Large intestine (tissue), 3 donors: ENCODE results near the gene CDK5R1. TPM values are rescaled to one million over a fixed set of nuclear protein-coding genes. Genes with fewer than 3 reads are reported as not detected.
"Not testable (repeated sequence)": the region's sequence is repeated elsewhere in the genome, so short reads cannot be mapped to it uniquely, and the experiment has no call there.

Experiments
- DNase-seq, 2 donors: peaks; one replicate each; pipeline versions ENCODE4 v3.0.0 to v3.0.0-alpha.2; 2013
- H3K27ac ChIP-seq: one replicate; pipeline ENCODE4 v1.5.1; 2013; ENCODE audit warnings: low read length
- H3K27me3 ChIP-seq: 2 replicates; pipeline ENCODE4 v1.6.1; 2013; ENCODE audit warnings: low read length; ENCODE audit not compliant: control insufficient read depth, insufficient read depth
- H3K36me3 ChIP-seq: 2 replicates; pipeline ENCODE4 v1.6.1; 2013; ENCODE audit warnings: low read length; ENCODE audit not compliant: control insufficient read depth, insufficient read depth
- H3K4me1 ChIP-seq: one replicate; pipeline ENCODE4 v1.6.1; 2013; ENCODE audit warnings: low read length; ENCODE audit not compliant: control insufficient read depth, insufficient read depth
- H3K4me3 ChIP-seq: one replicate; pipeline ENCODE4 v1.5.1; 2013; ENCODE audit warnings: low read length
- H3K9me3 ChIP-seq: one replicate; pipeline ENCODE4 v1.6.1; 2013; ENCODE audit warnings: mild to moderate bottlenecking, low read depth, low read length, moderate library complexity; ENCODE audit not compliant: control insufficient read depth
- WGBS: methylation state at CpG from one replicate; pipeline ENCODE4 v1.1.5; 2013; ENCODE audit warnings: low lambda C conversion rate; ENCODE audit not compliant: insufficient coverage; 5-methylcytosine and 5-hydroxymethylcytosine counted together
- polyA plus RNA-seq: library from polyadenylated mRNA; unstranded; fragments of 120-200 nt; gene quantifications from one replicate; pipeline ENCODE4 v1.2.1, GENCODE V29; 2013

CDK5R1 gene
- polyA plus RNA-seq, 1 donor, result 3.6 TPM

DNA sequence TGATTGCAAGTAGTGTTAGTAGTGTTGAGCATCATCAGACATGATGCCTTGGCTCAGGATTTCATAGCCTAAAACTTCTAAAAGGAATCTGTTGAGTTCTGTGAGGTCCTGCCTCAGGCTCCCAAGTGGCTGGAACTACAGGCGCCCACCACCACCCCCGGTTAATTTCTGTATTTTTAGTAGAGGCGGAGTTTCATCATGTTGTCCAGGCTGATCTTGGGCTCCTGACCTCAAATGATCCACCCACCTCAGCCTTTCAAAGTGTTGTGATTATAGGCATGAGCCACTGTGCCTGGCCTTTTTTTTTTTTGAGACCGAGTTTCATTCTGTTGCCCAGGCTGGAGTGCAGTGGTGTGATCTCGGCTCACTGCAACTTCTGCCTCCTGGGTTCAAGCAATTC, 36.8 kb upstream of the CDK5R1 start:
- H3K27ac ChIP-seq, result no peak overlapping the region
- WGBS, result no CpG with 5 or more reads among the region's 5 CpGs
- no peaks in the 10 kb centered on the region for H3K27me3 ChIP-seq
- no peak overlapping the region for H3K4me3 ChIP-seq
- H3K9me3 ChIP-seq, result no peaks in the 10 kb centered on the region
- H3K36me3 ChIP-seq, result peaks cover 47% of the 10 kb centered on the region
- no peak for DNase-seq
- no peaks in the 10 kb centered on the region for H3K4me1 ChIP-seq

DNA sequence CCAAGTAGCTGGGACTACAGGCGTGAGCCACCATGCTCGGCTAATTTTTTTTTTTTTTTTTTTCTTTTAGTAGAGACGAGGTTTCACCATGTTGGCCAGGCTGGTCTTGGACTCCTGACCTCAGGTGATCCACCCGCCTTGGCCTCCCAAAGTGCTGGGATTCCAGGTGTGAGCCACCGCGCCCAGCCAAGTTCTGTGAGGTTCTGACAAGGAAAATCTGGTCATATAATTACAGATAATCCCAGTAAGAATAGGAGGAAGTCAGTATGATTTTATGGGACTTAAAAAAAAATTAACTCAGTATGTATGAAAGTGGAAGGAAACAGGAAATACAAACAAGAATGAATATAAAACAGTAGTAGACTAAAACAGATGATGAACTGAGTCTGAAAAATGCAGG, 36.4 kb upstream of the CDK5R1 start:
- no CpG with 5 or more reads among the region's 6 CpGs for WGBS
- DNase-seq, result not testable (repeated sequence)

DNA sequence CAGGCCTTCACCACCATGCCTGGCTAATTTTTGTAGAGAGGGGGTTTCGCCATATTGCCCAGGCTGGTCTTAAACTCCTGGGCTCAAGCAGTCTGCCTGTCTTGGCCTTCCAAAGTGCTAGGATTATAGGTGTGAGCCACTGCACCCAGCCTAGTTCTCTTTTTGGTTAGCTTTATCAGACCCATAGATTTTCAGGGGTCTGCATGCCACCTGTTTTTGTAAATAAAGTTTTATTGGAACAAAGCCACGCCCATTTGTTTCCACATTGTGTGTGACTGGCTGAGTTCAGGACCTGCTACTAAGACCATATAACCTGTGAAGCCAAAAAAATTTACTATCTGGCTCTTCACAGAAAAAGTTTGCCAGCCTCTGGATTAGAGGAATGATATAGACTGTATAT, 34.9 kb upstream of the CDK5R1 start:
- peaks cover 53% of the 10 kb centered on the region for H3K36me3 ChIP-seq
- H3K4me3 ChIP-seq, result no peak overlapping the region
- WGBS, result no CpG with 5 or more reads among the region's 2 CpGs
- H3K27me3 ChIP-seq, result no peaks in the 10 kb centered on the region
- no peak for DNase-seq
- no peaks in the 10 kb centered on the region for H3K4me1 ChIP-seq
- no peak overlapping the region for H3K27ac ChIP-seq
- no peaks in the 10 kb centered on the region for H3K9me3 ChIP-seq

More for the DNA sequence above, 36.4 kb upstream of the CDK5R1 start:
- H3K4me1 ChIP-seq, H3K27me3 ChIP-seq, H3K27ac ChIP-seq, H3K9me3 ChIP-seq, H3K4me3 ChIP-seq: not testable (repeated sequence)
- peaks cover 51% of the 10 kb centered on the region for H3K36me3 ChIP-seq

DNA sequence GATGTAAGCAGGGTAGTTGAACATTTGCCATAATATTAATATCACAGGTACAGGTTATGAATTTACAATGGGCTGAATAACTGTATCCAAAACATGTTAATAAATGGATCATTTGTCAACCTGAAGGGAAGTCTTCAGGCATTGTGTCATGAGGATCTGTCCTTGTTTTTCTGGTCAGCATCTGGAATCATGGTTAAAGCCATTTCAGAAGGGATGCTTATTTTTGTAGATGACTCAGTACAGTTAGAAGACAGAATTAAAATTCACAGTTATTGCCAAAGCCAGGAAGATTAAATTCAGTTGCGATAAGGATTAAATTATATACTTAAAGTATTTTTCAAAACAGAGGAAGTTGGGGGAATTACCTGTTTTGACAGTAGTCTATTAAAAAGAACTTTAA, 34.5 kb upstream of the CDK5R1 start:
- Histone ChIP-seq H3K9me3 (no peaks in the 10 kb centered on the region), H3K27me3 (no peaks in the 10 kb centered on the region), H3K27ac (no peak overlapping the region), H3K4me3 (no peak overlapping the region), H3K36me3 (peaks cover 54% of the 10 kb centered on the region), H3K4me1 (no peaks in the 10 kb centered on the region)
- WGBS, result 100% methylated on average over 1 of the region's 1 CpG
- DNase-seq, result no peak

DNA sequence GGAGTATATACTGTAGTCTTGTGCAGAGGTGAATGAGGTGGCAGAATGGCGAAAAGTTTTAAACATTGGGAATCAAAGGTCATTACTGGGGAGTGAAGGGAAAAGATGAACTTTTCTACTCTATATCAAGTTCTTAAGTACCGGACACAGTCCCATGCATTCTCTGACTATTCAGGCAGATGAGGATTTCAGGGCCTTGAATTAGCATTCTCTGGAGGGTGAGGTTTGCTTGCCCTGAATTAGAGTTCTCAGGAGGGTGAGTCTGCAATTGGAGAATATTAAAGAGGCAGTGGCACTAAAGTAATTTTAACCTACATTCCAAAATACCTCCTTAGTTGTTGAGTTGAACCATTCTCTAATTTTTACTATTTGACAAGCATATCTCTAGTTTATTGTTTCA, 33.4 kb upstream of the CDK5R1 start:
- DNase-seq, result no peak
- H3K36me3 ChIP-seq, result peaks cover 57% of the 10 kb centered on the region
- H3K27ac ChIP-seq, result no peak overlapping the region
- peaks cover 5% of the 10 kb centered on the region for H3K4me1 ChIP-seq
- H3K9me3 ChIP-seq, result no peaks in the 10 kb centered on the region
- whole genome bisulfite sequencing, result no CpG with 5 or more reads among the region's 2 CpGs
- H3K27me3 ChIP-seq, result no peaks in the 10 kb centered on the region
- H3K4me3 ChIP-seq, result no peak overlapping the region

DNA sequence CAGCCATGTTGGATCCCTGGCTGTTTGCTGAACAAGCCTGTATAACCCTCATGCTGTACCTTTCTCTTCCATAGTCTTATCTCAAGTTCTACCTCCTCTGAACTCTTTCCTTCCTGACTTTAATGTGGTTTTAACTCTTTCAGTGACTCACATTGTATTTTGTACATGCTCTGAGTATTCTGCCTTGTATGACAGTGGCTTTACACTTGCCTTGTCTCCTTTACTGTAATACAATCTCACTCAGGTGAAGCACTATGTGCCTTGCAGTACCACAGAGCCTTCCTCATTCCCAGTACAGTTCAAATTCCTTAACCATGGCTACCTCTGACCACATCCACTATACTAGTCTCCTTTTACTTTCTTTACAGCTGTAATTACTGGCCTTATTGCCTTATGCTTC, 28.4 kb upstream of the CDK5R1 start:
- no peaks in the 10 kb centered on the region for H3K27me3 ChIP-seq
- peaks cover 49% of the 10 kb centered on the region for H3K36me3 ChIP-seq
- peaks cover 6% of the 10 kb centered on the region for H3K4me1 ChIP-seq
- H3K9me3 ChIP-seq, result no peaks in the 10 kb centered on the region
- no peak overlapping the region for H3K27ac ChIP-seq
- no peak overlapping the region for H3K4me3 ChIP-seq
- DNase-seq, result peak; percentile 31 to 55

DNA sequence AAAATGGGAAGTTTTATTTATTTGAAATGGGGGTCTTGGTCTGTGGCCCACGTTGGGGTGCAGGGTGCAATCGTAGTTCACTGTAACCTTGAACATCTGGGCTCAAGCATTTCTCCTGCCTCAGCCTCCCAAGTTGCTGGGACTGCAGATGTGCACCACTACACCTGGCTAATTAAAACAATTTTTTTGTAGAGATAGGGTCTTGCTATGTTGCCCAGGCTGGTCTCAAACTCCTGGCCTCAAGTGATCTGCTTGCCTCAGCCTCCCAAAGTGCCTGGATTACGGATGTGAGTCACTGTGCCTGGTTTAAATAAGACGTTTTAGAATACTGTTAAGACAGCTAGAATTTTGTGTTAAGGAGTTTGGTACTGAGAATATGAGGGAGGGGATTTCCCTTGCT, 26.7 kb upstream of the CDK5R1 start:
- H3K36me3 ChIP-seq, result peaks cover 38% of the 10 kb centered on the region
- H3K27ac ChIP-seq, result no peak overlapping the region
- peaks cover 6% of the 10 kb centered on the region for H3K4me1 ChIP-seq
- H3K27me3 ChIP-seq, result no peaks in the 10 kb centered on the region
- no peak for DNase-seq
- no peaks in the 10 kb centered on the region for H3K9me3 ChIP-seq
- no CpG with 5 or more reads among the region's 4 CpGs for WGBS
- H3K4me3 ChIP-seq, result no peak overlapping the region

DNA sequence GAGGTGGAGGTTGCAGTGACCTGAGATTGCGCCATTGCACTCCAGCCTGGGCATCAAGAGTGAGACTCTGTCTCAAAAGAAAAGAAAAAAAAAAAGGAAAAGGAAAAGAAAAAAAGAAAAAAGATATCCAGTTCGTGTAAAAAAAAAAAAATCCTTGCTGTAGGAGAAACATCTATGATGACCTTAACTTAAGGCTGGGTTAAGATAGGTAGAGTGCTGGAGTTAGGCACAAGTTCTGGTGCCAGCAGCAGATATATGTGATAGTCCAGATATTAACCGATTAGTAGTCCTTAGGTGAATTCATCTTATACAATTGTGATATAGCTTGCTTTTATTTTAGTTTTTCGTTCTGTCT, 25.3 kb upstream of the CDK5R1 start:
- DNase-seq, result no peak
- H3K27me3 ChIP-seq, result no peaks in the 10 kb centered on the region
- no peak overlapping the region for H3K4me3 ChIP-seq
- no peak overlapping the region for H3K27ac ChIP-seq
- peaks cover 6% of the 10 kb centered on the region for H3K4me1 ChIP-seq
- H3K36me3 ChIP-seq, result peaks cover 37% of the 10 kb centered on the region
- no peaks in the 10 kb centered on the region for H3K9me3 ChIP-seq
- WGBS, result 80% methylated on average over 2 of the region's 4 CpGs

DNA sequence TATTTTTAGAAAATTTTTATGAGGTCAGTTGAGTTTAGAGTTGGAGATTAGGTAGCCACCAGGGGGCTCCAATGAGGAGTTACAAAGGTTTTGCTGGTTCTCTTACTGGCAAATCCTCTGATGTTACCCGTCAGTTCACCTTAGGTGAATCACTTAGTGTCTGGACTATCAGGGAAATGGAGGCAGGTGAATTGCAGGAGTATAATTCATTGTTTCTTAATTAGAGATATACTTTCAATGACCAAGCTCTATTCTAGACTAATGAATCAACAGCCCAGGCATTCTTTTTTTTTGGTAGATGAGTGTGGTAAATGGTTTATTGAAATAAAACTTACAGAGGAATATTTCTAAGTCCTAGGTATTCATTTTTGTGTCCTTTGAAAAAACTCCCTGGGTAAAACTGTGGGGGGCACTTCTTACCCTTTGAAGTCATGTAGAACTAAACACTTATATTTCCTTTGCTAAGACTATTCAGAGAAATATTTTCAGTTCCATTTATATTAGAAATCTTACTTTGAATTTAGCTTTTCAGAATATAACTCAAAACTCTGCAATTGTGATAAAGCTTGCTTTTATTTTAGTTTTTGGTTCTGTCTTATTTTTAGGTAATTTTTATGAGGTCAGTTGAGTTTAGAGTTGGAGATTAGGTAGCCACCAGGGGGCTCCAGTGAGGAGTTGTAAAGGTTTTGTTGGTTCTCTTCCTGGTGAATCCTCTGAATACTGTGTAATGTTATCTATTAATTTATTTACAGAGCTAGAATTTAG, 24.8 kb upstream of the CDK5R1 start:
- Histone ChIP-seq H3K36me3 (peaks cover 37% of the 10 kb centered on the region), H3K4me1 (peaks cover 6% of the 10 kb centered on the region), H3K4me3 (no peak overlapping the region), H3K27me3 (no peaks in the 10 kb centered on the region), H3K9me3 (no peaks in the 10 kb centered on the region), H3K27ac (no peak overlapping the region)
- no CpG with 5 or more reads among the region's 1 CpG for WGBS
- peak in 1 of 2 donors; percentile 29 for DNase-seq

DNA sequence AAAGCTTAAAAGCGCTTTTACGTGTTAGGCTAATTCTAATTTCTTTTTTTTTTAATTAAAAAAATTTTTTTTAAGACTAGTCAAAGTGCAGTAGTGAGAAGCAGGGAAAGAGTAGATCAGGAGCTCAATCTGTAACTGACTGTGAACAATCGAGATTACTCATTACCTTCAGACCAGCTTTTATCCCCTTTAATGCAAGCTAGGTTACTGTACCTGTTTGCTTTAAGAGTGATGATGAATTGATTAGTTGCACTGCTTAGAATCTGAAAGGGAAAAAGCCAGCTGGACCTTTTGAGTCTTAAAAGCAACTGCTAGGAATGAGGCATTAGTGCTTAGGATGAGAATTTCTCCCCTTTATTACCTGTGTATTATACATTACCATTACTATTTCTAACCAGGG, 23.5 kb upstream of the CDK5R1 start:
- H3K27me3 ChIP-seq, result no peaks in the 10 kb centered on the region
- H3K9me3 ChIP-seq, result no peaks in the 10 kb centered on the region
- no peak overlapping the region for H3K27ac ChIP-seq
- WGBS, result no CpG with 5 or more reads among the region's 3 CpGs
- no peak for DNase-seq
- no peak overlapping the region for H3K4me3 ChIP-seq
- peaks cover 43% of the 10 kb centered on the region for H3K36me3 ChIP-seq
- peaks cover 1% of the 10 kb centered on the region for H3K4me1 ChIP-seq

DNA sequence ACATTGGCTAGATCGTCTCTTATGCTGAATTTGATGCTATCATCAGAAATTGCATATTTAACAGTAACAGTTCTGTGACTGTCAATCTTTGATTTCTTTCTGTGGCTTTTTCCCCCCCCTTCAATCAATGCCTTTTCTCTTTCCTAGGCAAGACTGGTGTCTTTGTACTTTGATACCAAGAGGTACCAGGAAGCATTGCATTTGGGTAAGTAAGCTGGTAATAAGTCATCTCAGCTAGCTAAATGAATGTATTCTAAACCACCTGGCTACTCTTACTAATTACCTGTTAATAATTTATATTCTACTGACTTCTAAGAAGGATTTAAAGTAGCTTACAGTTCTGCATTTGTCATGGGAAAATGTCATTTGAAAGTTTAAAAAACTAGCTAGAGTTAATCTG, 22.4 kb upstream of the CDK5R1 start:
- DNase-seq, result no peak
- WGBS, result no CpG with 5 or more reads among the region's 1 CpG
- no peaks in the 10 kb centered on the region for H3K9me3 ChIP-seq
- H3K36me3 ChIP-seq, result peaks cover 45% of the 10 kb centered on the region
- no peak overlapping the region for H3K27ac ChIP-seq
- H3K4me3 ChIP-seq, result no peak overlapping the region
- no peaks in the 10 kb centered on the region for H3K4me1 ChIP-seq
- no peaks in the 10 kb centered on the region for H3K27me3 ChIP-seq
